ENCODE measurements around the gene SNX18. TPM values are rescaled to one million over a fixed set of nuclear protein-coding genes. Genes with fewer than 3 reads are reported as not detected.

Gene SNX18
- total RNA-seq, 1 experiment from 2014 or later = 6.7 TPM

Other genes with a start within 250 kb of the SNX18 start
- gene ARL15, start 207.2 kb upstream of the SNX18 start, total RNA-seq (2014; rRNA removed; shearing (Covaris generic); ENCODE audit: low replicate concordance) = 3.9 and 6.7 TPM in 2 replicates
- gene HSPB3, start 62.1 kb upstream of the SNX18 start, total RNA-seq (2014; rRNA removed; shearing (Covaris generic); ENCODE audit: low replicate concordance) = not detected in 2 replicates

Data from Caki2 (cell line).